ENCODE measurements around the gene SLCO2B1. TPM values are rescaled to one million over a fixed set of nuclear protein-coding genes. Genes with fewer than 3 reads are reported as not detected.

Gene SLCO2B1
- total RNA-seq, 4 donors from 2014 or later: 25.7 to 70.1 (median 33.1) TPM

DNA sequence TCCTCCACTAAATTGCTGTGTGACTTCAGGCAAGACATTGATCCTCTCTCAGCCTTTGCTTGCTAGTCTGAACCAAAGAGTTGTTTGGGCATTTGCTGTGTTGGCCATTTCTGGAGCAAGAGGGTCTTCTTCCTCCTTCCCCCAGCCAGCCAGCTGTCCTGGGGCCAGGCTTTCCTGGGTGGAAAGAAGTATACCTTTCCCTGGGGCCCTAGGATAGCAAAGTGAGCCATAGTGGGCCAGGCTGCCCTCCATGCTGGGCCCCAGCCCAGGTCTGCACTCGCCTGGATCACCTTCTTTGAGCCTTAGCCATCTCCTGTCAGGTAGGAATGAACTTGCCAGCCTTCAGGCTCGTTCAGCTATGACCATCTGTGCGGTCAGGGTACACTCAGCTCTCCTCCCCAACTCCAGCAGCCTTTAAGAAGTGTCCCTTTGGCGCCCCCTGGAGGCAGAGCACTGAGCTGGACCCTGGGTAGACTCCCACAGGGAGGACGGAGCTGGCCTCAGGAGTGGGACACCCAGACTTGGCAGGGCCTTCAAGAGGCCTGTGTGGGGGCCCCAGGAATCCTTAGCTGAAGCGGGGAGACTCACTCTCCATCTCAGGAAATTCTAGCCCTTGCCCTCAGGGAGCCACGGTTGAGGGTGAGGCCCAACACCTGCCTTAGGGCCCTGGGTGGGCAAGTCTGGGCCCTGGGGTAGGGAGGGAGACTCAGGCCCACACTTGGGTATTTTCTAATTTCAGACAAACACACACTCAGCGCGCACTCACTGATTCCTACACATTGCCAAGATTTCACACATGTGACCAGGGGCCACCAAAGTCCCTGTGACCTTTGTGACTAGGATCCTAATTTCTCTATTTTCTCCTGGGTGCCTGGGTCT, 54.0 kb downstream of the SLCO2B1 start:
- no peak overlapping the region for H3K27ac ChIP-seq
- no peaks in the 10 kb centered on the region for H3K9me3 ChIP-seq
- H3K27me3 ChIP-seq: peaks cover 20% of the 10 kb centered on the region
- WGBS, 2 donors (ENCODE audit: low coverage in 1 of 2): 90 to 94% methylated on average over 2 to 3 of the region's 9 CpGs
- TF ChIP-seq POLR2AphosphoS5 (IDR thresholded peaks at IDR 0.05): no peak
- no peak for TF ChIP-seq POLR2A (IDR thresholded peaks at IDR 0.05)
- TF ChIP-seq, protein P1, sequence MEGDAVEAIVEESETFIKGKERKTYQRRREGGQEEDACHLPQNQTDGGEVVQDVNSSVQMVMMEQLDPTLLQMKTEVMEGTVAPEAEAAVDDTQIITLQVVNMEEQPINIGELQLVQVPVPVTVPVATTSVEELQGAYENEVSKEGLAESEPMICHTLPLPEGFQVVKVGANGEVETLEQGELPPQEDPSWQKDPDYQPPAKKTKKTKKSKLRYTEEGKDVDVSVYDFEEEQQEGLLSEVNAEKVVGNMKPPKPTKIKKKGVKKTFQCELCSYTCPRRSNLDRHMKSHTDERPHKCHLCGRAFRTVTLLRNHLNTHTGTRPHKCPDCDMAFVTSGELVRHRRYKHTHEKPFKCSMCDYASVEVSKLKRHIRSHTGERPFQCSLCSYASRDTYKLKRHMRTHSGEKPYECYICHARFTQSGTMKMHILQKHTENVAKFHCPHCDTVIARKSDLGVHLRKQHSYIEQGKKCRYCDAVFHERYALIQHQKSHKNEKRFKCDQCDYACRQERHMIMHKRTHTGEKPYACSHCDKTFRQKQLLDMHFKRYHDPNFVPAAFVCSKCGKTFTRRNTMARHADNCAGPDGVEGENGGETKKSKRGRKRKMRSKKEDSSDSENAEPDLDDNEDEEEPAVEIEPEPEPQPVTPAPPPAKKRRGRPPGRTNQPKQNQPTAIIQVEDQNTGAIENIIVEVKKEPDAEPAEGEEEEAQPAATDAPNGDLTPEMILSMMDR (IDR thresholded peaks at IDR 0.05): peak in 3 of 4 experiments; percentile 75 to 85 (median 77)
- no peak overlapping the region for H3K4me3 ChIP-seq
- no peaks in the 10 kb centered on the region for H3K4me1 ChIP-seq
- H3K36me3 ChIP-seq: no peaks in the 10 kb centered on the region
- peak; percentile 81 for ATAC-seq

GRCh38 chr11:75205564-75206020, 54.7 kb downstream of the SLCO2B1 start:
- Histone ChIP-seq H3K27ac (no peak overlapping the region), H3K9me3 (no peaks in the 10 kb centered on the region), H3K27me3 (peaks cover 21% of the 10 kb centered on the region), H3K4me3 (no peak overlapping the region), H3K36me3 (no peaks in the 10 kb centered on the region), H3K4me1 (no peaks in the 10 kb centered on the region)
- TF ChIP-seq, protein P1 (IDR thresholded peaks at IDR 0.05): no peak
- no peak for TF ChIP-seq POLR2AphosphoS5 (IDR thresholded peaks at IDR 0.05)
- no peak for TF ChIP-seq POLR2A (IDR thresholded peaks at IDR 0.05)
- no peak for TF ChIP-seq EP300 (IDR thresholded peaks at IDR 0.05)
- ATAC-seq: no peak
- 67% methylated on average over 2 of the region's 5 CpGs; no CpG with 5 or more reads in 1 of the 2 donors for WGBS, 2 donors (ENCODE audit: low coverage in 1 of 2)

DNA sequence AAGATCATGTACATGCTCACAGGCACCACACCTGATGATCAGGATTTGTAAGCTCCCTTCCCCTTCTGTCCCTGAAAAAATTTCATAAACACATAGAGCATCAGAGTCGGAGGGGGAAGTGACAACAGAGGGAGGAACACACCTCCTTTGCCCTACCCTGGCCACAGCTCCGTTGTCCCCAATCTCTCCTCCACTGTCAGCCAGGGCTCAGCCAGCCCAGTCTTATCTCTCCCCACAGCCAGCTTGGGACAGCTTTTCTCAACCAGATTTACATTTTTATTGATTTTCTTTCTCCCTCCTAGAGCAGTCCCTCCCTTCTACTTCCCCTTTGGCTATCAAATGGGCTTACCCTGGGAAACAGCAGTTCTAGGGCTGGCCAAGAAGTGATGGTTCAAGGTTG, 57.5 kb downstream of the SLCO2B1 start:
- WGBS, 2 donors (ENCODE audit: low coverage in 1 of 2): 30% methylated on average over 2 of the region's 2 CpGs; no CpG with 5 or more reads in 1 of the 2 donors
- ATAC-seq: no peak
- no peaks in the 10 kb centered on the region for H3K9me3 ChIP-seq
- H3K27me3 ChIP-seq: peaks cover 29% of the 10 kb centered on the region
- TF ChIP-seq EP300 (IDR thresholded peaks at IDR 0.05) (no peak), POLR2AphosphoS5 (IDR thresholded peaks at IDR 0.05) (no peak), POLR2A (IDR thresholded peaks at IDR 0.05) (no peak)
- TF ChIP-seq, protein P1 (IDR thresholded peaks at IDR 0.05): no peak
- H3K27ac ChIP-seq: no peak overlapping the region
- H3K36me3 ChIP-seq: no peaks in the 10 kb centered on the region
- H3K4me3 ChIP-seq: no peak overlapping the region
- no peaks in the 10 kb centered on the region for H3K4me1 ChIP-seq

GRCh38 chr11:75212411-75212810, 61.5 kb downstream of the SLCO2B1 start:
- Histone ChIP-seq H3K36me3 (no peaks in the 10 kb centered on the region), H3K27ac (no peak overlapping the region), H3K27me3 (peaks cover 28% of the 10 kb centered on the region), H3K4me3 (no peak overlapping the region), H3K4me1 (no peaks in the 10 kb centered on the region), H3K9me3 (no peaks in the 10 kb centered on the region)
- 77 to 83% methylated on average over 4 to 5 of the region's 5 CpGs for WGBS, 2 donors (ENCODE audit: low coverage in 1 of 2)
- TF ChIP-seq EP300 (IDR thresholded peaks at IDR 0.05) (no peak), POLR2AphosphoS5 (IDR thresholded peaks at IDR 0.05) (no peak), POLR2A (IDR thresholded peaks at IDR 0.05) (no peak)
- TF ChIP-seq, protein P1 (IDR thresholded peaks at IDR 0.05): no peak
- no peak for ATAC-seq

DNA sequence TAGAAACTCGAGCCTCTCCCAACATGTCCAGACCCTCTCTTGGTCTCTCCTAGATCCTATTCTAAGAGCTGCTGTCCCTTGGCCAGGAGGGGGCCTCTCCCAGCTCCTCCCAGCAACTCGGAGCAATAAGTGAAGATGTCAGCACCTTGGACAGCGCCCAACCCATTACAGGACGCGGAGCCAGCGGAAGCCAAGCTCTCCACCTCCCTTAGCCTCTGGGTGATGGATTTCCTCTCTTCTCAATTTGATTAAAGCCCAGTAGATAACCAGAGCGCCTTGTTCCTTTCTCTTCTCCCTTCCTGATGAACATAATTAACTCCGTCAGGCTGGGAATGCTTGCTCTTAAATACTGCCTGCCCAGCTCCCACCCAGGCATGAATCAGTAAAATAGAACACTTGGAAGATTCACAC, 63.5 kb downstream of the SLCO2B1 start:
- no peak overlapping the region for H3K4me3 ChIP-seq
- no peak for ATAC-seq
- H3K27ac ChIP-seq: no peak overlapping the region
- 3 to 11% methylated on average over 2 to 8 of the region's 8 CpGs for WGBS, 2 donors (ENCODE audit: low coverage in 1 of 2)
- H3K27me3 ChIP-seq: peaks cover 22% of the 10 kb centered on the region
- H3K4me1 ChIP-seq: no peaks in the 10 kb centered on the region
- no peaks in the 10 kb centered on the region for H3K9me3 ChIP-seq
- no peaks in the 10 kb centered on the region for H3K36me3 ChIP-seq
- TF ChIP-seq, protein P1 (IDR thresholded peaks at IDR 0.05): no peak
- TF ChIP-seq EP300 (IDR thresholded peaks at IDR 0.05) (no peak), POLR2A (IDR thresholded peaks at IDR 0.05) (no peak), POLR2AphosphoS5 (IDR thresholded peaks at IDR 0.05) (no peak)

All from gastroesophageal sphincter (tissue), 4 donors.